ENCODE results near the gene S100A10.

GRCh38 chr1:151986501-151987190, 7.0 kb downstream of the S100A10 start:
- TF ChIP-seq POLR2A (IDR thresholded peaks at IDR 0.05): no peak
- TF ChIP-seq EP300 (IDR thresholded peaks at IDR 0.05): no peak
- TF ChIP-seq, protein P1, sequence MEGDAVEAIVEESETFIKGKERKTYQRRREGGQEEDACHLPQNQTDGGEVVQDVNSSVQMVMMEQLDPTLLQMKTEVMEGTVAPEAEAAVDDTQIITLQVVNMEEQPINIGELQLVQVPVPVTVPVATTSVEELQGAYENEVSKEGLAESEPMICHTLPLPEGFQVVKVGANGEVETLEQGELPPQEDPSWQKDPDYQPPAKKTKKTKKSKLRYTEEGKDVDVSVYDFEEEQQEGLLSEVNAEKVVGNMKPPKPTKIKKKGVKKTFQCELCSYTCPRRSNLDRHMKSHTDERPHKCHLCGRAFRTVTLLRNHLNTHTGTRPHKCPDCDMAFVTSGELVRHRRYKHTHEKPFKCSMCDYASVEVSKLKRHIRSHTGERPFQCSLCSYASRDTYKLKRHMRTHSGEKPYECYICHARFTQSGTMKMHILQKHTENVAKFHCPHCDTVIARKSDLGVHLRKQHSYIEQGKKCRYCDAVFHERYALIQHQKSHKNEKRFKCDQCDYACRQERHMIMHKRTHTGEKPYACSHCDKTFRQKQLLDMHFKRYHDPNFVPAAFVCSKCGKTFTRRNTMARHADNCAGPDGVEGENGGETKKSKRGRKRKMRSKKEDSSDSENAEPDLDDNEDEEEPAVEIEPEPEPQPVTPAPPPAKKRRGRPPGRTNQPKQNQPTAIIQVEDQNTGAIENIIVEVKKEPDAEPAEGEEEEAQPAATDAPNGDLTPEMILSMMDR (IDR thresholded peaks at IDR 0.05): no peak
- TF ChIP-seq POLR2AphosphoS5 (IDR thresholded peaks at IDR 0.05): no peak
